GM10266 (cell line): ENCODE results near the gene MYPN.

Source experiments
- DNase-seq: peaks from one replicate; pipeline ENCODE4 v3.0.0; 2012; ENCODE audit errors: extremely low spot score
- CTCF ChIP-seq: IDR thresholded peaks from 2 replicates; pipeline ENCODE4 v1.5.1; 2012; ENCODE audit warnings: mild to moderate bottlenecking, low read depth; ENCODE audit not compliant: control insufficient read depth, insufficient read depth; ENCODE audit errors: missing control alignments

Gene MYPN

DNA sequence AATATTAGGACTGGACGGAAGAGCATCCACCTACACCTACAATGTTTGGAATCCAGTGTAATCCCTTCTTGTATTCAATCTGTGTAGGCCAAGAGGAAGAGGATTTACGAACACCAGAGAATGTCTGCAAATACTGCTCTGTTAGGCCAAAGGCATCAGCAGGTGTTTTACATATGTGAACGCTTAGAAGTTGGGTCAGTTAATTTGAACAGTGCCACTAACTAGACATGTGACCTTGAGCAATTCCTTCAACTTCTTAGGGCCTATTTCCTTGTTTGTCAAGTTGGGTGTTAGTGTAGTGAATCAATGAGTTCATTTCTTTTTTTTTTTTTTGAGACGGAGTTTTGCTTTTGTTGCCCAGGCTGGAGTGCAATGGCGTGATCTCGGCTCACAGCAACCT lies 35.4 kb downstream of the MYPN start:
- no peak for DNase-seq
- TF ChIP-seq CTCF, result no peak

GRCh38 chr10:68145705-68146104 lies 36.4 kb downstream of the MYPN start:
- DNase-seq, result no peak
- no peak for TF ChIP-seq CTCF

DNA sequence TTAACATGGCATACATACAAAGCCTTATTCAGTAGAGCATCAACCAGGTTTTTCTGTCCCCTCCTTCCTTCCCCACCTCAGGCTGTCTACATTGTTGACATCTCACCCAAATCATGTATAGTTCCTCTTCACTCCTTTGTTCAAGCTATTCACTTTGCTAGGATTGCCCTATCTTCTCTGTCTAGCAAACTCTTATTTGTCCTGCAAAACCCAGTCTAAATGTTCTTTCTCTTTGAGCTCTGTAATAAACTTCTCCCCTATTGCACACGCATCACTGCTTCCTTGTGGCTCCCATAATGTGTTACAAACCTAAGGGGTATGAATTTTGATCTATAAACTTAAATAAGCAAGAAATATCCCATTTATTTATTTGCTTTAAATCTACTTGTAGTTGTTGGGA lies 36.8 kb downstream of the MYPN start:
- DNase-seq, result no peak
- TF ChIP-seq CTCF, result no peak

DNA sequence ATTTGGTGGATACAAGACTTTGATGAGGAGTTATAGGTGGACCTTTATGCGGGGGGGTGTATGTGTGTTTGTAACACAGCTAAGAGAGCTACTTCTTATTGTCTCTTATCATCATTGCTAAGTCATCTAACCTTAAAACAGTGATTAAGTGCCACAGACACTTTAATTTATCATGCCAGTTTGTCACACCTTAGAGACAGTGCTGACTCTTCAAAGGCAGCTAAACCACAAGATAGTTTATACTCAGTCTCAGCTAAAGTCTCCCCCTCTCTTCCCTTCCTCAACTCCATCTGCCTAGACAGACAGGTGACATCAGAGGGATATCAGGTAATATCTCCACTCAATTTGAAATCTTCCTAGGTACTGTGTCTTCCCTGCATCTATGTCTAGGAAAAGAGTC lies 42.2 kb downstream of the MYPN start:
- no peak for TF ChIP-seq CTCF
- DNase-seq, result no peak

GRCh38 chr10:68153473-68154210 lies 44.4 kb downstream of the MYPN start:
- DNase-seq, result no peak
- no peak for TF ChIP-seq CTCF

DNA sequence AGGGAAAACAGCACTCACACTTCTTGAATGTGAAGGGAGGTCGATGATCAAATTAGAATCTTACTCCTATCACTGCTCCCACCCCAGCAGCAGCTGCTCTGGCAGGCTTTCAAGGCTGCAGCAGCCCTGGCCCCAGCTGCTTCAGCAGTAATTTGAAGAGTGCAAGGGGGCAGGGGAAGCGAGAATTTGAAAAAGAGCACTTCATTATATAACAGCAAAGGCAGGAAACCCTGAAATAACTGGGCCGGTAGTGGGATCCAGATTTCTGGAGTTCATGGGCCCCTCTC lies 44.9 kb downstream of the MYPN start:
- no peak for DNase-seq
- no peak for TF ChIP-seq CTCF

DNA sequence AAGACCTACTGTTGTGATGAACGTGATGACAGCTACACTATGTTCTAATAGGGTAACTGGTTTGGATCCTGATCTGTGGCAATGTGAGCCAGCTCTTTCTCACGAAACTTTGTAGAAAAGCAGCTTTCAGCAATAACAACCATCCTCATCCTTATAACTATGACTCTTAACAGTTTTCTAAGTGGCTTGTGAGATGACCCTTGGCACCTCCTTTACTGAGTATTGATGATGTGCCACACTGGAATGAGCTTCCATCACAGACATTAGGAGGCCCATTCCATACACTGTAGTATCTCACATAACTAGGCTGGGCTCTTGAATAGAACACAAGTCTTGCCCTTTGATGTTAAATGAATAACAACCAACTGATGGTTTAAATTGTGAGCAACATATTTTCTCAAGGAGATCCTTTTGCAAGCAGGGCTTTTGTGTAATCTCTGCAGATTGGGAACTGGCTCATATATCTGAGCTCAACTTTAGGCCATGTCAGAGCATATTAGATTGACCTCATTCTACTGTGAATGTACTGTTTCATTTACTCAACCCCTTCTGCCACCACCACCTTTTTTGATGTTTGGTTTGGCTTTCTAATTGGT lies 46.4 kb downstream of the MYPN start:
- no peak for TF ChIP-seq CTCF
- no peak for DNase-seq
